Muscle of leg (tissue), 16 donors: ENCODE results near the gene TRIM45. TPM values are rescaled to one million over a fixed set of nuclear protein-coding genes. Genes with fewer than 3 reads are reported as not detected.
A peak's percentile ranks its signal among the peaks of the same experiment; 100 is the strongest.
"Not testable (repeated sequence)": the region's sequence is repeated elsewhere in the genome, so short reads cannot be mapped to it uniquely, and the experiment has no call there.

Experiments used
- DNase-seq: peaks from one replicate; pipeline ENCODE4 v3.0.0; 2013
- H3K27ac ChIP-seq: one replicate; pipeline ENCODE4 v1.5.1; 2013; ENCODE audit warnings: mild to moderate bottlenecking, low read length, control low read depth
- H3K27me3 ChIP-seq: one replicate; pipeline ENCODE4 v1.6.1; 2013; ENCODE audit warnings: low read length; ENCODE audit not compliant: control insufficient read depth, insufficient read depth
- H3K36me3 ChIP-seq: one replicate; pipeline ENCODE4 v1.6.1; 2013; ENCODE audit warnings: low read length; ENCODE audit not compliant: control insufficient read depth, insufficient read depth
- H3K4me1 ChIP-seq: one replicate; pipeline ENCODE4 v1.6.1; 2013; ENCODE audit warnings: low read length; ENCODE audit not compliant: control insufficient read depth, insufficient read depth
- H3K4me3 ChIP-seq: one replicate; pipeline ENCODE4 v1.5.1; 2013; ENCODE audit warnings: low read length, control low read depth
- H3K9me3 ChIP-seq: replicated peaks from 2 replicates; pipeline ENCODE4 v1.6.1; 2013; ENCODE audit warnings: low read depth, low read length; ENCODE audit not compliant: control insufficient read depth
- WGBS: methylation state at CpG from one replicate; pipeline ENCODE4 v1.1.5; 2013; ENCODE audit warnings: missing lambda C conversion rate; ENCODE audit not compliant: insufficient coverage; 5-methylcytosine and 5-hydroxymethylcytosine counted together
- long read RNA-seq, 11 donors: transcript quantifications; one replicate each; lab custom pipeline, GENCODE V29; 2026
- polyA plus RNA-seq, 8 donors: library from polyadenylated mRNA; unstranded; fragments of 120-200 nt; gene quantifications; one replicate each; pipeline versions ENCODE4 v1.2.1 to v1.2.3, GENCODE V29; 2013; ENCODE audit warnings: inconsistent platforms in 1 of 8, low replicate concordance in 1 of 8; ENCODE audit not compliant: insufficient read length in 8 of 8, insufficient read depth in 1 of 8
- total RNA-seq: library from RNA; stranded (reverse); fragments of 120-200 nt; gene quantifications from one replicate; pipeline ENCODE4 v1.2.4, GENCODE V29; 2013

The TRIM45 gene, protein sequence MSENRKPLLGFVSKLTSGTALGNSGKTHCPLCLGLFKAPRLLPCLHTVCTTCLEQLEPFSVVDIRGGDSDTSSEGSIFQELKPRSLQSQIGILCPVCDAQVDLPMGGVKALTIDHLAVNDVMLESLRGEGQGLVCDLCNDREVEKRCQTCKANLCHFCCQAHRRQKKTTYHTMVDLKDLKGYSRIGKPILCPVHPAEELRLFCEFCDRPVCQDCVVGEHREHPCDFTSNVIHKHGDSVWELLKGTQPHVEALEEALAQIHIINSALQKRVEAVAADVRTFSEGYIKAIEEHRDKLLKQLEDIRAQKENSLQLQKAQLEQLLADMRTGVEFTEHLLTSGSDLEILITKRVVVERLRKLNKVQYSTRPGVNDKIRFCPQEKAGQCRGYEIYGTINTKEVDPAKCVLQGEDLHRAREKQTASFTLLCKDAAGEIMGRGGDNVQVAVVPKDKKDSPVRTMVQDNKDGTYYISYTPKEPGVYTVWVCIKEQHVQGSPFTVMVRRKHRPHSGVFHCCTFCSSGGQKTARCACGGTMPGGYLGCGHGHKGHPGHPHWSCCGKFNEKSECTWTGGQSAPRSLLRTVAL
- total RNA-seq (16.7 TPM), polyA plus RNA-seq (10 to 100 TPM; 15.7 to 25.5 (median 21.5) TPM)
- long read RNA-seq, donor 1, partial matches to known transcripts: 0 of 4 reads
- long read RNA-seq, donor 1, other reads (novel, unspliced or antisense): 0 of 4 reads
- long read RNA-seq, donor 2, partial matches to known transcripts: 0 of 1 reads
- long read RNA-seq, donor 2, other reads (novel, unspliced or antisense): 0 of 1 reads
- long read RNA-seq, donor 3, transcript TRIM45-201 (6 exons, 3,515 nt): major isoform, 5 of 6 reads
- long read RNA-seq, donor 3, partial matches to known transcripts: 0 of 6 reads
- long read RNA-seq, donor 3, other reads (novel, unspliced or antisense): 0 of 6 reads
- long read RNA-seq, donor 4, partial matches to known transcripts: 0 of 3 reads
- long read RNA-seq, donor 4, other reads (novel, unspliced or antisense): 0 of 3 reads
- long read RNA-seq, donor 5, transcript TRIM45-201 (6 exons, 3,515 nt): major isoform, 5 of 5 reads
- long read RNA-seq, donor 5, partial matches to known transcripts: 0 of 5 reads
- long read RNA-seq, donor 5, other reads (novel, unspliced or antisense): 0 of 5 reads
- long read RNA-seq, donor 6, transcript TRIM45-201 (6 exons, 3,515 nt): major isoform, 13 of 14 reads
- long read RNA-seq, donor 6, partial matches to known transcripts: 0 of 14 reads
- long read RNA-seq, donor 6, other reads (novel, unspliced or antisense): 0 of 14 reads
- long read RNA-seq, donor 7: 0 reads
- long read RNA-seq, donor 8, partial matches to known transcripts: 0 of 2 reads
- long read RNA-seq, donor 8, other reads (novel, unspliced or antisense): 0 of 2 reads
- long read RNA-seq, donor 9, partial matches to known transcripts: 12 of 13 reads
- long read RNA-seq, donor 9, other reads (novel, unspliced or antisense): 0 of 13 reads
- long read RNA-seq, donor 10, transcript TRIM45-201 (6 exons, 3,515 nt): major isoform, 5 of 5 reads
- long read RNA-seq, donor 10, partial matches to known transcripts: 0 of 5 reads
- long read RNA-seq, donor 10, other reads (novel, unspliced or antisense): 0 of 5 reads
- long read RNA-seq, donor 11, partial matches to known transcripts: 0 of 2 reads
- long read RNA-seq, donor 11, other reads (novel, unspliced or antisense): 0 of 2 reads

DNA sequence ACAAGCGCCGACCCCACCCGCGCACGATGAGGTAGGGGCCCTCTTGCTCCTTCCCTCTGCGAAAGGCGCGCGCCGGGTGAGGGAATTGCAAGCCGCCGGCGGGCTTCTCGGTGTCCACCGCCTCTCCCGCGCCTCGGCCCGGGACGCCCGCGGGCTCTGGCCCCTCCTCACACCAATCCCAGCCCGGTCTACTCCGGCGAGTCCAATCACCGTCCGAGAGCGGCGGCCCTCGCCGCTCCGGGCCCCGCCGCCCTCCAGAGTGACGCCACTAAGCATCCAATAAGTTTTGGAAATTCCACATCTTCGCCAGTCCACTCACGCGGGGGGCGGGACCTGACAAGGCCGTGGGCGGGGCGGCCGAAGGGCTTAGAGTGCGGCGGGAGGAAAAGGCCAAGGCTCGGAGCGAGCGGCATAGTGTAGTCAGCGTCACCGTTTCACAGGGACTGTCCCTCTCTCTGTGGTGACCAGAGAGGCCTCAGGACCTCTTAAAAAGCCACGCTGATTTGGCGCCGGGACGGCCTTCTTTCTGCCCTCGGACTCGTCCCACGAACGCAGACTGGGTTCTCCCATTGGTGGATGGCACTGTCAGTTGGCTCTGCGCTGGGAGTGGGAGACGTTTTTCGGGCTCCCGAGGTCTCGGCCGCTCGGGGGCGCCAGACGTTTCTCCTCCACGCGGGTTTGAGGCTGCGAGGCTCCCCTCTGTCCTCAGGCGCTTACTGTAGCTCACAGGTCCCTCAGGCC is at the start of gene TRIM45:
TRIM45 (minus strand) TSS at position 161 of the 741 bp plus-strand sequence. CDS start 548 bp downstream, outside the sequence.
- H3K9me3 ChIP-seq: no peaks in the 10 kb centered on the region
- no peaks in the 10 kb centered on the region for H3K27me3 ChIP-seq
- DNase-seq: peak; percentile 99
- peak within 1 kb of the TSS; percentile 61 for H3K4me3 ChIP-seq
- WGBS: under 1% methylated on average over 68 of the region's 71 CpGs
- H3K27ac ChIP-seq: peak within 1 kb of the TSS; percentile 93
- peaks cover 41% of the 10 kb centered on the region for H3K4me1 ChIP-seq
- H3K36me3 ChIP-seq: peaks cover 13% of the 10 kb centered on the region

GRCh38 chr1:117169871-117170596 is 48.5 kb upstream of the TRIM45 start:
- no peaks in the 10 kb centered on the region for H3K9me3 ChIP-seq
- no peaks in the 10 kb centered on the region for H3K27me3 ChIP-seq
- no peak for DNase-seq
- H3K4me1 ChIP-seq: no peaks in the 10 kb centered on the region
- H3K36me3 ChIP-seq: no peaks in the 10 kb centered on the region
- no peak overlapping the region for H3K27ac ChIP-seq
- no peak overlapping the region for H3K4me3 ChIP-seq
- no CpG with 5 or more reads among the region's 4 CpGs for WGBS

GRCh38 chr1:117167402-117167801 is 45.9 kb upstream of the TRIM45 start:
- no peak overlapping the region for H3K4me3 ChIP-seq
- no peak overlapping the region for H3K27ac ChIP-seq
- H3K4me1 ChIP-seq: peaks cover 11% of the 10 kb centered on the region
- DNase-seq: no peak
- no peaks in the 10 kb centered on the region for H3K36me3 ChIP-seq
- no peaks in the 10 kb centered on the region for H3K9me3 ChIP-seq
- no peaks in the 10 kb centered on the region for H3K27me3 ChIP-seq

DNA sequence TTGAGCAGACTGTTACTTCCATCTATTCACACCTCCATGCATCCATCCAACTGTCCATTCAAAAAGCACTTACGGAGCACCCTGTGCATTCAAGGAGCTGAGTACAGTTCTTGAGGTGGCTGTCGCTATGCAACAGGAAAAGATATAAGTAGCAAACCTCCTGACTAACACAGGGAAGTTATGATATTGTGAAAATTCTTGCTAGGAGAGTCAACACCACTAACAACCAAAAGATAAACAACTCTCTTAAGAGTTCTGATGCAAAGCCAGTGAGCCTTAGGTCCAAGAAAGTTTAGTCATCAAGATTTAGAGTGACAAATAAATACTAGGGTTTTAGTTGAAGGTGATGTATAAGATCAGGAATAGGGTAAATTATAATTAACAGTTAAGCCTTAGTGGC is 44.5 kb upstream of the TRIM45 start:
- Histone ChIP-seq H3K27ac (no peak overlapping the region), H3K9me3 (no peaks in the 10 kb centered on the region), H3K36me3 (no peaks in the 10 kb centered on the region), H3K4me1 (peaks cover 11% of the 10 kb centered on the region), H3K27me3 (no peaks in the 10 kb centered on the region), H3K4me3 (no peak overlapping the region)
- no CpG with 5 or more reads among the region's 2 CpGs for WGBS
- no peak for DNase-seq

DNA sequence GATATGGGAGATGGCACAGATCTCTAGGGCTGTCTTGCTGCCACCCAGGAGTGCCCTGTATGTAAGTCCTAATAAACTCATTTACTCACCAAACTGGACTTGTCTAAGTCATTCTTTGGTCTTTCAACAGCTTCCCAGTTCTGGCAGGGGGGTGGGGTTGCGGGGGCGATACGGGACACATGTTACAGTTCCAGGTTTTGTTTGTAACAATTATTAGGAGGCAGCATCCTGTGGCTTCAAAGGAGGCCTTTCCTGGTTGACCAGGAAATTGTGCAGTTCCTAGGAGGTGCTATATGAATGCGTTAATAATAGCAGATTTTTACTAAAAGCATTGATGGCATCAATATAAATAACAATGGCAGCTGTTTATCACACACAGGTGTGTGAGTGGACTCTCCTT is 42.7 kb upstream of the TRIM45 start:
- H3K9me3 ChIP-seq: no peaks in the 10 kb centered on the region
- no peak for DNase-seq
- no peaks in the 10 kb centered on the region for H3K27me3 ChIP-seq
- WGBS: no CpG with 5 or more reads among the region's 4 CpGs
- H3K4me1 ChIP-seq: peaks cover 11% of the 10 kb centered on the region
- H3K4me3 ChIP-seq: no peak overlapping the region
- H3K27ac ChIP-seq: no peak overlapping the region
- no peaks in the 10 kb centered on the region for H3K36me3 ChIP-seq

DNA sequence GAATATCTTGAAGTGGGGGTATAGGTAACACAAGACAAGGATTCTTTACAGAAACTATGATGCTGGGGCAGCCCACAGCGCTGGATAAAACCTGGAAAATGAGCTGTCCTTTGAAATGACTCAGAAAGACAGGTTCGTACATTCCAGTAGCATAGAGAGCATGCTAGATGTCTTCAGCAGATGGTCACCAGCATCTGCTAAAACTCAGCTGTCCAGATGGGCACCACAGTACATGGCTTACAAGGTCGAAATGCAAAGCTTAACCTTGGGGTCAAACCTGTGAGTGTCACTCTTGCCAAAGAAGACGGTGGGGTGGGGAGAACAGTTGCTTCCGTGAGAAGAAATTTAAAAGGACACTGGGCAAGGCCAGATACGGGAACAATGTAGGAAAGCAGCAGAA is 41.3 kb upstream of the TRIM45 start:
- H3K4me1 ChIP-seq: peaks cover 11% of the 10 kb centered on the region
- H3K9me3 ChIP-seq: no peaks in the 10 kb centered on the region
- DNase-seq: peak; percentile 51
- no peaks in the 10 kb centered on the region for H3K27me3 ChIP-seq
- H3K4me3 ChIP-seq: no peak overlapping the region
- WGBS: 60% methylated on average over 6 of the region's 6 CpGs
- H3K36me3 ChIP-seq: no peaks in the 10 kb centered on the region
- H3K27ac ChIP-seq: no peak overlapping the region

DNA sequence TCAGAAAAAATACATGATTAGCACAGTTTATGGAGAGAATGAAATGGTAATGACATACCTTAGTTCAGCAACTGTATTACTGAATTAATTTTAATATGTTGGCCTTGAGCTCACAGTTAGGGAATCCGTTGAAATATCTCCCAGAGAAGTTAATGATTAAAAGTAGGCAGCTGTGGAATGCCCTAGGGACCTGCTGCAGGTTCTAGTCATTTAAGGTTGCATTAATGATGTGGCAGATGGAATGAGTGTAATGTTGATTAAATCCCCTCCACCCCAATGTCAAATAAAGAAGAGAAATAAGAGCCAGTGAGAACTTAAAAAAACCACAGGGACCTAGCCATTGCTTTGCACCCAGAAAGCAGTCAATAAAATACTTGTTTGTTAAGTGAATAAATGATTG is 40.3 kb upstream of the TRIM45 start:
- Histone ChIP-seq H3K27me3 (no peaks in the 10 kb centered on the region), H3K36me3 (no peaks in the 10 kb centered on the region), H3K4me1 (peaks cover 11% of the 10 kb centered on the region), H3K9me3 (no peaks in the 10 kb centered on the region), H3K4me3 (no peak overlapping the region), H3K27ac (no peak overlapping the region)
- no peak for DNase-seq
- 17% methylated on average over 1 of the region's 1 CpG for WGBS

GRCh38 chr1:117151305-117151704 is 29.8 kb upstream of the TRIM45 start:
- DNase-seq, H3K27me3 ChIP-seq, H3K4me3 ChIP-seq, H3K36me3 ChIP-seq, H3K9me3 ChIP-seq, H3K27ac ChIP-seq: not testable (repeated sequence)
- H3K4me1 ChIP-seq: peaks cover 14% of the 10 kb centered on the region
- WGBS: no CpG with 5 or more reads among the region's 5 CpGs
